Stimulated activated CD4-positive, alpha-beta T cell treated with anti-CD3 and anti-CD28 coated beads, Interleukin-1b, Interleukin-23, amount 100 ng/mL, for 48 hours (primary cell): Measurements from ENCODE around the gene RHEX.
A peak's percentile ranks its signal among the peaks of the same experiment; 100 is the strongest.

Source experiments
- DNase-seq: peaks from one replicate; pipeline ENCODE4 v3.0.0-alpha.2; 2020

The RHEX gene, protein sequence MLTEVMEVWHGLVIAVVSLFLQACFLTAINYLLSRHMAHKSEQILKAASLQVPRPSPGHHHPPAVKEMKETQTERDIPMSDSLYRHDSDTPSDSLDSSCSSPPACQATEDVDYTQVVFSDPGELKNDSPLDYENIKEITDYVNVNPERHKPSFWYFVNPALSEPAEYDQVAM

DNA sequence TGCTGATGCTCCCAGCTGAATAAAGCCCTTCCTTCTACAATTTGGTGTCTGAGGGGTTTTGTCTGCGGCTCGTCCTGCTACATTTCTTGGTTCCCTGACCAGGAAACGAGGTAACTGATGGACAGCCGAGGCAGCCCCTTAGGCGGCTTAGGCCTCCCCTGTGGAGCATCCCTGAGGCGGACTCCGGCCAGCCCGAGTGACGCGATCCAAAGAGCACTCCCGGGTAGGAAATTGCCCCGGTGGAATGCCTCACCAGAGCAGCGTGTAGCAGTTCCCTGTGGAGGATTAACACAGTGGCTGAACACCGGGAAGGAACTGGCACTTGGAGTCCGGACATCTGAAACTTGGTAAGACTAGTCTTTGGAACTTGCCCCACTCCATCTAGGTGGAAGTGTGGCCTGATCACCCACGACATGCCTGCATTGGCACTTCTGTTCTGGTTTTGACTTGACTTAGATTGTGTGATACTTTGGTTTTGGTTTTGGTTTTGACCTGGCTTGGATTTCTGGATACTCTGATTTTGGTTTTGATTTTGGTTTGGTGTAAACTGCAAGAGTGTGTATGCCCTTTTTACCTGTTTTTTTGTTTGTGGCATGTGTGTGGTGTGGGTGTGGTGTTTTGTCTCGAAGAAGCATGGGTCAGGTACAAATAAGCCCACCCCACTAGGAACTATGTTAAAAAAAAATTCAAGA, at the start of gene RHEX:
Gene RHEX, plus strand, starts transcription at position 255 of the 692 bp plus-strand sequence. CDS start 44,656 bp downstream, outside the sequence.
- peak; percentile 12 for DNase-seq

DNA sequence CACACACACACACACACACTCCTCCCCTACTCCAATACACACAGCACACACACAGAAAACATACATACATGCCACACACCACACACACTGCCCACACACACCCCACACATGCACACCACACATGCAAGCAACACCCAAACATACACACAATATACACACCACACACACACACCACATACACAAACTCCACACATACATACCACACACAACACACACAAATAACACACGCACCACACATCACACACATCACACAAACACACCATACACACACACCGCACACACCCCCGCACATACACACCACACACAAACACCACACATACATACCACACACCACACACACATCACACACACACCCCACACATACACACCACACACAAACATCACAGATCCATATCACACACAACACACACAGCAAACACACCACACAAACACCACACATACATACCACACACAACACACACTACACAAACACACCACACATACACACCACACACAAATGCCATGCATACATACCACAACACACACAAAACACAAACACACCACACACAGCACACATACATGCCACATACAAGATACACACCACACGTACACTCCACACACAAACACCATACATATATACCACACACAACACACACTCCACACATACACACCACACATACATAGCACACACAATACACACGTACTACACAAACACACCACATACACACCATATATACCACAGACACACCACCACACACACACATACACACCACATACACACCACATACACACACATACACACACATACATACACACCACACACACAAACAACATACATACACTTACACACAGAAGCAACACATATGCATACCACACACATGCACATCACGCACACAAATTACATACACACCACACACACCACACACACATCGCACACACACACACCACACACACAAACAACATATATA, 48.8 kb upstream of the RHEX start:
- no peak for DNase-seq

DNA sequence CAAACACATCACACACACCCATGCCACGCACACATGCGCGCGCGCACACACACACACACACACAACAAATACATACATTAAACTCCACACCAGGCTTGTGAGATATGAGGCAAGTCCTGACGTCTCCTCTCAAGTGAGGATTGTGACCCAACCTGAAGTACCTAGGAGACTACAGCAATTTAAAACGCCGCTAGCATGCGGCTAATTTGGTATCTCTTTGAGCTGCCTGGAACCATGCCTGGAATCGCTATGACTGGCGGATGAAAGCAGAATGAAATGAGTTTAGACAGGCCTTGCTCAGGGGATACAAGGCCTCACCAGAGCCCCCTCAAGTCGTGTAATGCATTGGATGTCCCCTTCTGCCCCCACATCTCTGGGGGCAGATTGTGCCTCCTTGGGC, 48.1 kb upstream of the RHEX start:
- DNase-seq = no peak

DNA sequence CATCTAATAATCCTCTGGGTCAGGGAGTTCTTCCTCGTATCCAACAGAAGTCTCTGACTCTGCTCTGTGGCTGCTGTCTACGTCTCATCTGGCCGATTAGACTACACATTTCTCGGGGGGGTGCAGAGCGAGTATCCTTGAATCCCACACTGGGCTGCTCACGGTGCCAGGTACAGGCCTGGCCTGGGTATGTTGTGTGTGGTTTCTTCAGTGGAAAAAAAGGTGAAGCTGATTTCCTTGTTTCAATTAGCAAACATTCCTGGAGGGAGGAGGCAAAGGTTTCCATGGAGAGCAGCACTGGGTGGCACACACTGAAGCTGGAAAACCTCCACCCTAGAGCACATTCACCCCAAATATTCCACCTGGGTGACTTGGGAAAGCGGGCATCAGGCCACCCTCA, 47.7 kb upstream of the RHEX start:
- no peak for DNase-seq

DNA sequence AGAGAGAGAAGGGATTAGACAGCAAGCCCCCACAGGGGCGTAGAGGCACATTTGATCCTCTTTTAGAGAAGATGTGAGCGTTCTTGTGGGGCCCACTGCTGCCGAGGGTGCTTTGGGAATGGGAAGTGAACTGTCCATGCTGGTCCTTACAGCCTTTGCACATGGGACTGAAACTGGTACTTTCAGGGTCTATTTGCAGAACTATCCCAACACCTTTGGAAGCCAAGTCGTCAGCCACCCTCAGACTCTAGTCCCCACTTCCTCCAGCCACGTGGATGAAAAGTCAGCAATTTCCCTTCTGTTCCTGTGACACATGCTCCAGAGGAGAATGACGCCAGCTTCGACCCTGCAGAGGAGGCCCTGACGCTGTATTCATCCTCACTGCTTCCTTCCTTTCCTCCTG, 47.2 kb upstream of the RHEX start:
- DNase-seq = no peak

DNA sequence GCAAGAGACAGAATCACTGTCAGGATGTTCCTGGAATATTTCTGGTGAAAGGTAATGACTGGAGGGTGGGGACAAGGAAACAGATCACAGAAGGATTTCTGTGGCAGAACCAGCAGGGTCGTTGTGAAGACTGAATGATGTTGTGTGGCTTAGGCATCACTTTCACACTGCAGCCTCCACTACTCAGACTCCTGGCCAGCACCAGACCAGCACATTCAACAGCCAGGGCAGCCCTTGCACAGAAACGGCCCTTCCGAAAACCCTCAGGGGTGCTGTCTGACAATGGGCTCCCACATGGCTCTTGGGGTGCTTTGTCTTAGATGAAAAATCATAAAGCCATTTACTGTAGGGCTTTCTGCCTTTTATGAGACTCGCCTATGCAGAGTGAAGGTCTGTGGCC, 46.0 kb upstream of the RHEX start:
- DNase-seq = no peak

DNA sequence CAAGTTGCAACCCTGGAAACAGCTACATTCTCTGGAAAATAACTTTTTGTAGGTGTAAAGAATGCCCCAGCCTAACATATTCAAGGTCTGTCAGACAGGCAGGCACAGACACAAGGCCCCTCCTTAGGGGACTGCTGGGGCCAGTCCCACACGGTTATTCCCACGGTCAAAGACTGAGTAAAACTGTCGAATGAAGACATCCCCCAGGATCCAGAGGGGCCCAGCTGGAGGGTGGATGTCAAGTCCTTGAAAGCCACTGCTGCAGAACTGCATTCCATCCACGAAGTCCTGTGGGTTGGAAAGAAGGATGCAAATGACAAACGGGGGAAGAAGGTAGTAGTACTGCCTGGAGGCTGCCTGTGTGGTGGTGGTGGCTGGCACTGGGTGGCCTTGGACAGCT, 42.9 kb upstream of the RHEX start:
- DNase-seq = no peak

DNA sequence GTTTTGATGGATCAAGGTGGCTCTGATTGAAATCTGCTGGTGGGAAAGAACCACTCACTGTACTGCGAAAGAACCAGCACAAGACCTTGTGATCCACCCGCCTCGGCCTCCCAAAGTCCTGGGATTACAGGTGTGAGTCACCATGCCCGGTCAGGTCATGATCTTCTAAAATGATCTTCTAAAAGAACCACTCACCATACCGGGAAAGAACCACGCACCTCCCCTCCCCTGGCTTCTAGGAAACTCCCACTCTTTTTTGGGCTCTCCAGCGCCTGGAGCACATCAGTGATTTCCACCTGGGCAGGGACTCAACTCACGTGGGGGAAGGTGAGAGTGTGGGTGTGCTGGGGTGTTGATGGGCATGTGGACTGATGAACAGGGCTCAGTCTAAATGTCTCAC, 41.9 kb upstream of the RHEX start:
- DNase-seq = peak; percentile 8

DNA sequence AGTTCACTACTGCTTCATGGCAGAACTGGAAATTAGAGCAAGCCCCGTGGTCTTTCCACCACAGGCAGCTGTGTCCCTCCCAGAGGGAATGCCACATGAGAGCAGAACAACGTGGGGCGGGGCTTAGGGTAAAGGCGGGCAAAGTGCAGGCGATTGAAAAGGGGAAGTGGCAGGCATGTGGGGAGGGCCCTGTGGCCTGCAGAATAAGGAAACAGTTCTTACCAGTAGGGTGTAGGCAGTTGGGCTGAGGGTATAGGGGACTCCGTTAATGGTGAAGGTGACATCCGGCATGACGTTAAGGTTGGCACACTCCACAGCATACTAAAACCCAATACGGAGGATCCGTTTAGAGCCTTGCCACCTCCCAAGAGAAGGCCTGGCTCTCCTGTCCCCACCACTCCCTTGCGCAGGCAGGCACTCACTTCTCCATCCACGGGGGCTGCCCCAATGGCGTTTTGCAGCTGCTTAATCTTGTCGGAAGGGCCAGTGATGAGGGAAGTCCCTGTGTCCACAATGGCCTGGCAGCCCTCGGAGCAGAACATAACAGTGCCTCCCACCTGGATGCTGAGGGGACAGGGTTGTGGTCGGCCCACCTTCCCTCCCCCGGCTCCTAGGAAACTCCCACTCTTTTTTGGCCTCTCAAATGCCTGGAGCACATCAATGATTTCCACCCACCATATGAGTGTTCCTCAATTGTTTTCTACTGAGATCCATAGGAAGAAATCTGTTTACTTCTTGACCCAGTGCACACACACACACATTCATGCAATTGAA, 40.7 kb upstream of the RHEX start:
- DNase-seq = peak; percentile 9

DNA sequence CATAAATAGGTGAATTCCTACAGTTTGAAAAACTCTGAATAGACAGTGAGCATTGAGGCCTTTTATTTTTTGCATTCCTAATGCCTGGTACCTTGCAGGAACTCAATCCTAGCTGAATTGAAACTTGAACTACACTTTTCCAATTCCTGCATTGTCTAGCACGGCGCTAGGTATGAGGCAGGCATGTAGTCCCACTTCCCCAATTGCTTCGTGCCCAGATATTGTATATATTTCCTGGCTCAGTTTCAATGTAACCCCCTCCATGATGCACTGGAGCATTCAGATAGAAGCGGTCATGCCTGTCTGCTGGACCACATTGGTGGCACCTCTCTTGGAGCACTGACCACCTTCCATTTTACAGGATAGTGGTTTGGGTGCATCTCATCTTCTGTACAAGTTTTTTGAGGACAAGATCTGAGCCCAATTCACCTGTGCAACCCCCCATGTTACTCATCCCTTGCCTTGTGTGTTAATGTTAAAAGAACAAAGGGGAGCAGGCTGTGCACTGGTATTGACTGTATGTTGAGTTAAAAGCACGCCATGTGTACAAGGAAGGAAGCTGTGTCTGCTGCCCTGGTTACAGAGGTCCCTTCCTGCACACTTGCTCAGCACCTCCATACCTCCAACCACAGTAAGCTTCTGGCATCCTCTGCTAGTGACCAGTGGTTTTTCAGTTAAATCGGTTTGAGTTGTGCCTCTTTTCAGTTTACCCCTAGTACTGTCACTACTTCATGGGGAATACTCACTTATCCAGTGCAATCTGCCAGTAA, 39.8 kb upstream of the RHEX start:
- no peak for DNase-seq

DNA sequence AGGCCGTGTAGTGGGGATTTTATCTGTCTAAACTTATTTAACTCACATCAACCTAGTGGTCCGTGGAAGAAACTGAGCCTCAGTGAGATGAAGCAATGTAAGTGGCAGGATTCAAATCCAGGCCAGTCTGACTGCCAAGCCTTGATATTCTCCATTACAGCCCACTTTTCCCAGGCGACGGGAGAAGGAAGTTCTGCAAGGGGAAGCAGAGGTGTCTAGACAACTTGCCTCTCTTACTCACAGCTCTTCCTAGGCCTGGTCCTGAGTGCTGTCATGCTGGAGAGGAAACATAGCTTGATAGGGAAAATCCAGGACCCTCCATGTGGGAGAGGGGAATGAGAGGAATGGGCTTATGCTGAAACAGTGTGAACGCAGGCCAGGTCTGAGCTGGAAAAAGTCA, 38.4 kb upstream of the RHEX start:
- no peak for DNase-seq

DNA sequence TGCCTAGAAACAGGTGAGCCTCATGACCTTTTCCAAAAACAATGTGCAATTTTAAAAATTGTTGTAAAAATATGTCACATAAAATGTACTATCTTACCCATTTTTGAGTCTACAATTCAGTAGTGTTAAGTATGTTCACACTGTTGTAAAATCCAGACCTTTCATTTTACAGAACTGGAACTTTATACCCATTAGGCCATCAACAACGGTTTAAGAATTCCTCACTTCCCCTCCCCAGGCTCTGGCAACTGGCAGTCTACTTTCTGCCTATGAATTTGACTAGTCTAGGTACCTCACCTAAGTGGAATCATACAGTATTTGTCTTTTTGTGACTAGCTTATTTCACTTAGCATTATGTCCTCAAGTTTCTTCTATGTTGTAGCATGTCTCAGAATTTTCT, 37.9 kb upstream of the RHEX start:
- DNase-seq = no peak

DNA sequence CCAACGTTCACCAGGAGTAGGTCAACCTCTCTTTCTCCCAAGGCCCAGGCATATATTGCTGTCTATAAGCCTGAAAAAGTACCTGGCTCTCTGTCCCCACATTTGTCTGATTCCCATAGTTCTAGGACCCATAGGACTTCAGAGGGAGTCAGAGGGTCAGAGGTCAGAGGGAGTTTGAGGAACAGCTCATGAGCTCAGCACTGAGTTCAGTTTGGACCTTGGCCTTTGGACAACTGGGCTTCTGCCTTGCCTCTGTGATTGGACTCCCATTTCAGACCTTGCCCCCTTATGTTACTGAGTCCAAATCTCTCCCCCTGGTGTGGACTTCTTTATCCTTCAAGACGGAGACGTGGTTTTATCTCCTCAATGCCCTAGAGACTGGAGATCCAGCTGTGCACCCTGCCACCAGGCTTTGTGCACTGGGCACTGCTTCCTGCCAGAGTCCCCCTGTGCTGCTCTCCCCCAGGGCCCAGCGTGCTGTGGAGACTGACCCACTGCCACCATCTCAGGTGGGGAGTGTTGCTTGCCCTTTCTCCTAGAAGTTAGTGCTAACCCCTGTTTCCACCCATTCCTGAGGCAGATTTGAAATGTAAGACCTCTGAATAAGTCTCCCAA, 32.5 kb upstream of the RHEX start:
- DNase-seq = no peak

DNA sequence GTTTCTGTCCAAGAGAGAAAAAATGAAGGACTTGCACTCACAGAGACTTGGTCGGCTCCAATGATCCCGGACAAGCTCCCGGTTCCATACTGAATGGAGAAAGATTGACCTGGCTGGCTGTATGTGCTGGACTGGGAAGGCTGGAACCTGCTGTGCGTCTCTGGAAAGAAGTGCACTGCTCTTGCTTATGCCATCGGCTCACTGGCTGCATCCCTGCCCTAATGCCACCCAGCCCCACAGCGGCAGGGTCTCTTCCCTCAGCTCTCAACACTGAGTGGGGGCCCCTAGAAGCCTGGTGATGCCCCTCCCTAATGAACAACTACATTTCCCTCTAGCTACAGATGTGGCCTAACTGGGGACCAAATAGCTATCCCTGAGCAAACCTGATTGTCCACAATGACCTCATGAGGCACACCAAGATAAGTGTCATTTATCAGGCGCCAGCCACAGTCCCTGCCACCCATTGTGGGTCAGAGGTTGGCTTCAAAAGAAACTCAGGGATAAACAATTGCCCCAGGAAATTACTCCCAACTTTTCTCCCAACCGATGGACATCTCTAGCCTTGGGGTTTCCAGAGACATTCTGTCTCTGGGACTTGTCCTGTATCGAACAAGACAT, 31.9 kb upstream of the RHEX start:
- DNase-seq = no peak

DNA sequence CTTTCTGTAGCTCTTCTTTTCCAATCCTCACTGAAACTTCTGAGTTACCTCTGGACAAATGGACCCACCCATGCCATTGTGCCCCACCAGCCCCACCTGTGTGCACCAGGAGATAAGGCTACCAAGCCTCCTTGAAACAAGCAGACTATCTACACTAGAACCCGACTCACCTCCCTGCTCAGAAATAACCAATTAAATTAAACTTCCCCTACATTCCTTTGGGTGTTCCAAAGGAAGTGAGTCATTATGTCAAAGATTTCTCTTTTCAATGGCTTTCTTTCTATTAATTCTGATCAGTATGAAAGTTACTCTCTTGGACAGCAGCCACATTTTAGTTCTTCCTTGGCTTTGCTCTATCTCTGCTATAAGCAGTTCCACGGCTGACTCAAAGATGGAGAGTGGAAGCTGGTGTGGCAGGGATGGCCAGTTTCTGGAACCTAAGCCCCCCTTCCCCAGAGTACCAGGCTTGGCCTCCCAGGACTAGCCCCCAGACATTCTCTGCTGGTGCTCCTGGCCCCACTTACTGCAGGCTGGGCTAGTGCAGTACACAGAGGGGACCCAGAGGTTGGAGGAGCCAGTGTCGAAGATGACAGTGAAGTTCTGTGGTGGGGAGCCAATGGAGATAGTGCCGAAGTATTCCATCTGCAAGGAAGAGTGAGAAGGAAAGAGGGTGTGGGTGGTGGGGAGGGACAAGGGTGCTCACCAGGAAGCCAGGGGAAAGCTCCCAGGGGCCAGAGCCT, 31.2 kb upstream of the RHEX start:
- no peak for DNase-seq

DNA sequence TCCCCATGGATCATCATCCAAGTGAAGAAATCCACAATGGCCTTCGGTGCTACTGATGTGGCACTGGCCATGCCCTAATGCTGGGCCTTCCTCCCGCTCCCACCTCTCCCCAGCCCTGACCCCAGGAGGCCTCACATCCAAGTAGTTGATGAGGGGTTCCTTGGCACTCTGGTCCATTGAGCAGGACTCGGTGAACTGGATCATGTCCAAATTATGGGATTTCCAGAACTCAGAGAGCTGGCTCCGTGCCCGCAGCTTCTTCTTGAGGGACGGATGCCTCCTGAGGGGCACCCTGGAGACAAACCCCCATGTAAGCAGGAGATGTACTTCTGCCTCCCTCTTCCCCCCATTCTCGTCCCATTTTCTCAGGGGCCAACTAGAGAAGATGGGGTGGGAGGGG, 30.2 kb upstream of the RHEX start:
- no peak for DNase-seq

DNA sequence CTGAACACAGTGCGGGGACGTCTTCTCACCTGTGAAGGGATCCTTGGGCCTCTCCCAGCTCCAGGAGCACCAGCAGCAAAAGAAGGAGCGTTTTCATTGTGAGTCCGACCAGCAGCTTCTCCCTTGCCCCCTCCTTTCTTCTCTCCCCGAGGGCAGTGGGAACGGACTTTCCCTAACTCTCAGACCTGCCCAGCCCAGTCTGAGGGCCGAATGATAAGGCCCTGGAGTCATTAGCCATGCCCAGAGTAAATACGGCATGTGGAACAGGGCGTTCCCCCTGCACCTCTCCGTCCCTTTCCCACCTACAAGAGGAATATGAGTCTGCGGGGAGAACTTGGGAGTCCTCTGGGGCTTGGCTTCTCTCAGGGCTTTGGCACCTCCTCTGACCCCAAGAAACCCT, 29.3 kb upstream of the RHEX start, which contains the start of gene CTSE:
Gene CTSE, minus strand, starts transcription at position 201 of the 400 bp plus-strand sequence. Its CDS starts 104 bp downstream, at position 97.
- no peak for DNase-seq

DNA sequence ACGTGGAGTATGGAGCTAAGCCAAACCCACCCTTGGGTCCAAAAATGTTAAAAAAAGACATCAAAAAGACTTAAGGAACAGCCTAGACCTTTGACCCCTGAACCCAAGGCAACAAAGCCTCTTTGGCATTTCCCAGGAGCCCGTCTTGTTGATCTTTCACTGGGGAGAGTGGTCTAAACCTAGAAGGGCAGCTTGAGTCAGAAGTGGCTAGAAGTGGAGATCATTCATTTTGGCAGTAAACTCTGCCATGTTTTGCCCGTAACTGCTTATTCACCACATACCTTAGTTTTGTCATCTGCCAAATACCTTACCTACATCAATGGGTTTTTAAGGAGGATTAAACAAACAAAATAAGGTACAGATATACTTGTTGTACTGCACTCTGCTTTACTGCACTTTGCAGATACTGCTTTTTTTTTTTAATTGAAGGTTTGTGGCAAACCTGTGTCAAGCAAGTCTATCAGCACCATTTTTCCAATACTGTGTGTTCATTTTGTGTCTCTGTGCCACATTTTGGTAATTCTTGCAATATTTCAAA, 27.6 kb upstream of the RHEX start:
- no peak for DNase-seq

DNA sequence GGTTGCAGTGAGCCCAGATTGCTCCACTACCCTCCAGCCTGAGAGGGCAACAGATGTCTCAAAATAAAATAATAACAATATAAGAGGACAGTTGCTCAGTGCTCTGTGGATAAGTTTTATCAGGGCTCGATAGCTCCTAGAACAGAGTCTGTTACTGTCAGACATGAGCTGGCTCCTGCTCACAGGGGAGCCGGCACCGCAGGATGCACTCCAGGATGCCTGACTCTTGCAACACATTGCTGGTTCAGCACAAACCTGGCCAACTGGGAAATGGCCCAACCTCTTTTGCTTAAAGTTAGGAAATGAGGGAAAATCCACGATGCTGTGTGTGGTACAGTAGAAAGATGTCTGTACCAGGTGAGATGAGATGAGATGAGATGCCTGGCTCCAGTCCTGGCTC, 23.5 kb upstream of the RHEX start:
- no peak for DNase-seq

DNA sequence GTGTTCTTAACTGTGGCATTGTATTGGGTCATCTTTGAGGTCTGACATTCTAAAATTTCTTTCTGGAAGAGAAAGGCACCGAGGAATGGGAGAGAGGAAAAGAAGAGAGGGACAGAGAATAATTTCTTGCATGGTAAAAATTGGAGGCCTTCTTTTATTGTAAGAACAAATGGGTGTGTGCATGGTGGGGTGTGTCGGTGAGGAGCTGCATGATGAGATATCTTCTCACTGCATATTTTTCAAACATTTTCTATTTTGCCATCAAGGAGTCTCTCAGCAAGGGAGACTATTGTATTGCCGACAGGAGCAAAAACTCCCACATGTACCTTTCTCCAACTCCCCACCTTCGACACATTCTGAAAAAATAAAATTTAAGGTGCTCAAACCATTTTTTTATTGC, 22.8 kb upstream of the RHEX start:
- no peak for DNase-seq
